IPS-NIHi7 (cell line): Measurements from ENCODE around the gene OR10H3.
"Not testable (repeated sequence)": the region's sequence is repeated elsewhere in the genome, so short reads cannot be mapped to it uniquely, and the experiment has no call there.

ENCODE experiments used
- DNase-seq: peaks from one replicate; pipeline ENCODE4 v3.0.0; 2012; ENCODE audit warnings: mixed read lengths; ENCODE audit errors: extremely low spot score

OR10H3 gene

DNA sequence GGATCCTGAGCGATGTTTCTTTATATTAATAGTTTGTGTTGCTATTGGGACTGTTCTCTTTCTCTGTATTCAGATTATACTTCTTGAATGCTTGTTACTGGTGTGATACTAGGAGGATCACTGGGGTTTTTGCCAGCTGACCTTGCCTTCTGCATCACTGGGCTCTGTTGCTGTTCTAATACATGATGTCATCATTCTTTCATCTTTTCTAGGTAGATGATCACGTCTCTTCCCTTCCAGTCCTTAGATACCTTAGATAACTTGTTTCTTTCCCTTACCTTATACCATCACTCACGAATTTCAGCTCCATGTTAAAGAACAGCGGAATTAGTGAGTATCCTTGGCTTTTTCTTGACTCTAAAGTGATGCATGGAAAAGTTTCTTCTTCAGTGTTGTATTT is at the start of gene OR10H3:
OR10H3 (plus strand) TSS at position 264 of the 400 bp plus-strand sequence. CDS start 3,408 bp downstream, outside the sequence.
- no peak for DNase-seq

- no peak for DNase-seq
These were observed 41.1 kb upstream of the OR10H3 start for GRCh38 chr19:15696654-15697194.

DNA sequence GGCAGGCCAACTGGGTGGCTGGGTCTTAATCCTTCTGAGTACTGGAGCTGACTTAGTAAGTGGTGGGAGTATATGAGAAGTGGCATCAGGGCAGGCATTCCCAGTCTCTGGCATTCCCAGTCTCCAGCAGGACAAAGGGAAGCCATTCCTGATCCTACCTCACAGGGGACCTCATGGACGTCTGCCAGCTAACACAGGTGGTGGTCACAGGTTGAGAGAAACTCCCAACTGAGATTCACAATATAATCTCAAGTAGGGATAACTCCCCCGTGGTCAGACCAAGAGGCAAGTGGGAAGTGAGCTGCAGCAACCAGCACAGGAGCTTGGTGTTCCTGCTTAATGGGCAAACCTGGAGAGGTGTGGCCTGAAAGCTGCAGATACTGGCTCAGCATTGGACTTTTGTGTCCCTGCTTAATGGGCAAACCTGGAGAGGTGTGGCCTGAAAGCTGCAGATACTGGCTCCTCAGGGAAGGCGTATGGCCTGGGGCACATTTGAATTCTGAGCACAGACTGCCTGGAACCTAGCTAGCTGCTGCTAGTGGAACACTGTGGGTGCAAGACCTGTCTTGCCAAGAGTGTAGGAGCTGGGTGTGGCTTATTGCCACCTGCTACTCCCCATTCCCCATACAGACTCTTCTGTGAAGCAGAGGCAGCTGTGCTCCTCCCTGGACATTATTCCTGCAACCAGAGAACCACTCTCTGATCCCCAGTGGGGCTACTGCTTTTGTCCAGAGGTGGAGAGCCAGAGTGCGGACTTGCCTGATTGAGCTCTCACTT is 35.8 kb upstream of the OR10H3 start:
- no peak for DNase-seq

GRCh38 chr19:15702534-15702930 is 35.3 kb upstream of the OR10H3 start:
- DNase-seq = no peak

DNA sequence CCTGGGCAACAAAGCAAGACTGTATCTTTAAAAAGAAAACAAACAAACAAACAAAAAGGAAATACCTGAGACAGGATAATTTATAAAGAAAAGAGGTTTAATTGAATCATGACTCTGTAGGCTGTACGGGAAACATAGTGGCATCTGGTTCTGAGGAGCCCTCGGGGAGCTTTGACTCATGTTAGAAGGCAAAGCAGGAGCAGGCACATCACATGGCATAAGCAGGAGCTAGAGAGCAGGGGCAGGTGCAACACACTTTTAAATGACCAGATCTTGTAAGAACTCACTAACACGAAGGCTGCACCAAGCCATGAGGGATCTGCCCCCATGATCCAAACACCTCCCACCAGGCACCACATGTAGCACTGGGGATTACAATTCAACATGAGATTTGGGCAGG is 23.1 kb upstream of the OR10H3 start:
- DNase-seq = no peak

DNA sequence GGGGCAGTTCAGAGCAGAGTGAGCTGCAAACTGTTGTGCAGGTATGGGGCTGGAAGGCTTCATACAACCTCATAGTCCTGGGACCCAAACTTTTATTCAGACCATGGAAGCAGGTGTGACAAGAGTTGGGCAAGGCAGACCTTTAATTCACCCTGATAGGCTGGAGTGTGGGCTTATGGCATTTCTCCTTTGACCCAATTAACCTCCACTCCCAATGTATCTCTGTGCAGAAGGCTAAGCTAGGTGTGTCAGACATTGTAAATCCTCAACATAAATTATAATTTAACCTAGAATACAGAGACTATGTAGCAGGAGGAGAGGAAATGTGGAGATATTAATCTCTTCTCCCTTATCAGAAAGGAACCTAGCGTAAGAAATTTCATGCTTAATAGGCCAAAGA is 22.1 kb upstream of the OR10H3 start:
- no peak for DNase-seq

GRCh38 chr19:15717809-15718208 is 20.0 kb upstream of the OR10H3 start:
- DNase-seq = no peak

DNA sequence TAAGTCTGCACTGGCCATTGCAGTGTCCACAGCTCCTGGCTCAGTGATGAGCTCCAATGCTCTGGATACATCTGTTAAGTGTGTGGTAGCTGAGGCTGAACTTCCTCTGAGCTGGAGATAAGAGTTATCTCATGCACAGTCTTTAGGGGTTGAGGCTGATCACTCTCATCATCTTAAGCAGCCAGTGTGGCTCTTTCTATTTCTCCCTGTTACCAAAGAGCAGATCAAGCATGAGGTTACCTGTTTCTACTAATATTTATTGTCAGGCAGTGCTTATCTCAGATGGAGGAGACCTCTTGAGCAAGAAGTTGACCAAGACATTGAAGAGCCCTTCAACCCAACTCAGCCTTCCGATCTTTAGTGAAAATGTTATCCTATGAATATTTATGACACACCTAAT is 16.5 kb upstream of the OR10H3 start:
- no peak for DNase-seq

- DNase-seq = no peak
These were observed 14.8 kb upstream of the OR10H3 start for GRCh38 chr19:15722956-15723355.

GRCh38 chr19:15727724-15728123 is 10.1 kb upstream of the OR10H3 start, which contains the start of gene OR10H2:
OR10H2 (plus strand) TSS chr19:15728024; CDS start chr19:15728044, 20 bp downstream.
- DNase-seq = no peak

- no peak for DNase-seq
These were observed 7.2 kb upstream of the OR10H3 start for GRCh38 chr19:15730538-15730937.

GRCh38 chr19:15732388-15732787 is 5.4 kb upstream of the OR10H3 start:
- DNase-seq = no peak

DNA sequence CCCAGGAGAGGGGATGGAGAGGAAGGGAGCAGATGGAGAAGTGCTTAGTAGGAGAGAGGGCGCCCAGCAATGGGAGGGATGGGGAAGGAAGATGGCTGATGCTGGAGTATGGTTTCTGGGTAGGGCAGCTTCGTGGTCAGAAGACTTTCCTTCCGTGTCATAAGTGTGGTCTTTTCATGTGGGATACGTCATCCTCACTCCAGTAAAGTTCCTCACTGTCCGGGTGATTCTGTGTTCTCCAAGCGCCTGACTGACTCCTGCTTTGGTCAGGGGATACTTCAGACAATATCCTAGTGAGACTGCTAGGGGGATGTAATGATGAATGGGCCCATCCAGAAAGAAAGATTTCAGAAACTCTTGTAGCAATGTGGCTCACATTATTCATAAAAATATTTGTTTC is 3.9 kb upstream of the OR10H3 start:
- DNase-seq = no peak

DNA sequence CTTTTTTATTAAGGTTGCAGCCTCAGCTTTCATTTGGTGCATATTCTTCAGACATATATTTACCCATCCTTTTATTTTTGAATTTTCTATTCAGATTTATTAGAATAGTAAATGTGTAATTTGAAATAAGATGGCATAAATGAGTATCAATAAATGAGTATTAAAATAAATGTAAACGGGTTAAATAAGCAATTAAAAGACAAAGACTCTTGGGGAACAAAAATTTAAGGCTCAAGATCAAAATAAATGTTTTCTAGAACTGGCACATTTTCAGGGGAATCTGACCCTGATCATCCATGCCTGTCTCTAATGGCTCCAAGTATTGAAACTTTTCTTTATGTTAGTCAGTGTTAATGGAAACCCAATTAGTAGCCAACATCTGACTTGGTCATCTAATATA is 3.0 kb downstream of the OR10H3 start:
- no peak for DNase-seq

DNA sequence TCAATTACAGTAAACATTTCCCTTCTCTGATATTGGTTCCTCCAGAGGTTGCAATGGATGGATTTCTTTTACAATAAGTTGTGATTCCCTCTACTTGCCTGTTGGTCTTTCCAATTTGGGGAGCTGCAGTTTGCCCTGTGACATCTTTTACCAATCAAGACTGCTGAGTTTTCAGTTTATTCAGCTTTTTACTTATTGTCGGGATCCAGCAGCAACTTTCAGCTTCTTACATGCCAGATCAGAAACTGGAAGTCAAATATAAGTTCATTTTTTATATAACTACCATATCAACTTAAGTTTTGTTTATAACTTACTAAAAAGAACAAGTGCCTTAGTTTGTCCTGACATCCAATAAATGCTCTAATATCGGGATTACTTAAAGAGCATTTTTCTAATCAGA is 10.5 kb downstream of the OR10H3 start:
- DNase-seq = no peak

DNA sequence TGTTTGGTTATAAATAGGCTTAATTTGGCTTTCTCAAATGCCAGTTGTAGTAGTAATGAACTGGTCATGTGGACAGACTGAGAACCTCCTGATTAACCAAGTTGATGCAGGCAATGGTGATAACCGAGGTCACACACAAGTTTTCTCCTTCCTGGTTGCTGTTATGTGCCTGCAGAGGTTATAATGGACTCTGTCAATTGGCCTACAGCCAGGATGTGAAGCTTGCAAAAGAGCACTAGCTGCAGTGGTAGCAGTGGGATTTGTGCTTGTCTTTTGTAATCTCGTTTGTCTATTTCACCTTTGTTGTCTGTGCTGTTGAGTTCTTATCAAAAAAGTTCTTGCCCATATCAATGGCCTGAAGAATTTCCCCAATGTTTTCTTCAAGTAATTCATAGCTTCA is 20.6 kb downstream of the OR10H3 start:
- DNase-seq = no peak

GRCh38 chr19:15759962-15760565 is 22.3 kb downstream of the OR10H3 start:
- DNase-seq = no peak

- DNase-seq = no peak
These were observed 31.8 kb downstream of the OR10H3 start for GRCh38 chr19:15769586-15769985.

GRCh38 chr19:15774159-15774558 is 36.4 kb downstream of the OR10H3 start:
- DNase-seq = not testable (repeated sequence)

GRCh38 chr19:15775249-15775648 is 37.5 kb downstream of the OR10H3 start:
- DNase-seq = no peak

- no peak for DNase-seq
These were observed 38.5 kb downstream of the OR10H3 start for GRCh38 chr19:15776264-15776663.

DNA sequence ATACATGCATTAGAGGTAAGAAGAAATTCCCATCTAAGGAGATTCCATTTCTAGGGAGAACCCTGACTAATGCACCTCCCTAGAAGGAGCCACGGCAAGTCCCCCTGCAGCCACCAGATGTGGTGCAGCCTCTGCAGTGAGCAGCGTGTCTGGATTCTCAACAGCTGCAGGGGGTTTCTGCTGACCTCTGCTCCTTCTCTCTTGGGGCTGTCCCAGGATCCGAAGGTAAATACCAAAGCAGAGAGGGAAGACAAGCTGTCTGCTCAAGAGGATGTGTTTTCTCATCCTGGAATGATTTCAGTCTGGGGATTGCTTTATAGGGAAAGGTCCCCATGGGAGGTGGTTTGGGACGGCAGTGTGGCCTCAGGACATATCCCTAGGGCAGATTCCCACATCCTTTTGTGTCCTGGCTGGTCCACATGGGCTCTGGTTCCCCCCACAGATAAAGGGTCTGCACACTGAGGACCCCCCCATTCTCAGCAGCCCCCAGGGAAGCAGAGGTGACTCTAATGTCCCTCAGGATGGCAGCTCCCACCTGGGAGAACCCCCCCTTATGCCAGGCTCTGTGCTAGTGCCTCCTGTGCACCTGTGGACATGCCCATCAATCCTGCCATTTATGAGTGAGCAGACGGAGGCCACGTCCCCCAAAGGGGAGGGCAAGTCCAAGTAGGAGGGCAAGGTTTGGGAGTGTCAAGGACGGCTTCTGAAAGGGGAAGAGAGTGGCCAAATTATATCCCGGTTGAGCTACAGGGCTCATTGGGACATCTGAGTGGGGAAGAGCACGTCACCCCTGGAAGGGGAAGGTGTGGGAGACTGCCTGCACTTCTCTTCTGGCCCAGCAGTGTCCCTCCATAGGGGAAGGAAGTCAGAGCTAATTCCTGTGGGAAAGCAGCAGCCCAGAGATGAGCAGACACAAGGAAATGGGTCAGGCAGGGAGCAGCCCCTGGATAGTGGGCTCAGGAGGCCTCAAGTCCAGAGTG is 39.5 kb downstream of the OR10H3 start:
- no peak for DNase-seq
